Subcutaneous adipose tissue (tissue), 4 donors: ENCODE data around the gene CDON. TPM values are rescaled to one million over a fixed set of nuclear protein-coding genes. Genes with fewer than 3 reads are reported as not detected.

Experiments
- total RNA-seq, 4 donors: library from RNA; depleted of rRNA; stranded (reverse); fragments of >200 nt; gene quantifications; one replicate each; pipeline ENCODE4 v1.1.0, GENCODE V29; 2016
- TF ChIP-seq, protein P1 (sequence below): fragments of 450-650 bp; IDR thresholded peaks from one replicate; pipeline ENCODE4 v1.5.1; 2016; ENCODE audit warnings: low read depth, mild to moderate bottlenecking, control low read depth, antibody characterized with exemption, moderate library complexity

The CDON gene
- total RNA-seq, 4 donors from 2014 or later, result 16.7 to 30.0 (median 20.3) TPM

DNA sequence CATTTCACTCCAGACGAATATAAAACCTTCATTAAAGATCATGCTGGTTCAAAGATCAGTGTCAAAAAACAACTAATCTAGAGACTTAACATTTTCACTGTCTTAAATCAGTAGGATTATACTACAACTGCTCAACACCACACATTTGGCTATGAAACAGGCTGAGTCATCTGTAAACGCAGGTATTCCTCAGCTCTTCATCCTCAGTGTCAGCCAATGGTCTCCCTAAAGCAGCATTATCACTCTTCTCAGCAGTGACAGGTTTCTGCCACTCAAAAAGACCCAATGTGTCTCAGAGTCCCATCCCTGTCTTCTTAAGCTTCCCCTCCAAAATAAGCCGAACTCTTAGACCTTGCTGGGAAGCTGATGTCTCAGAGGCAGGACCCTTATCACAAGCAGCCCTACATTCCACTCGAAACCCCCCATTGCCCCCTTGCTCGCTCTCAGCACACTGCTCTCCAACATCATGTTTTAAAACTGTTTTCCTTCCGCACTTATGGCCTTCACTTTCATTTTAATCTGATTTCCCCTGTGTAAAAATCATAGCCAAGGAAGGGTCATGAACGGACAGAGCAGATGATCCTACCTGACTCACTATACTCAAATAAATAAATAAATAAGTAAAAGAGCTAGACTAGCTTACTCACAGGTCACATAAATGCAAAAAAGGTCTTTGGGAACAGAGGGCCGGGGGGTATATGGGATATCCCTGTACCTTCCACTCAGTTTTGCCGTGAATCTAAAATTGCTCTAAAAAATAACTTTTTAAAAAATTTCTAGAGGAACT lies 23.0 kb downstream of the CDON start:
- TF ChIP-seq, protein P1, sequence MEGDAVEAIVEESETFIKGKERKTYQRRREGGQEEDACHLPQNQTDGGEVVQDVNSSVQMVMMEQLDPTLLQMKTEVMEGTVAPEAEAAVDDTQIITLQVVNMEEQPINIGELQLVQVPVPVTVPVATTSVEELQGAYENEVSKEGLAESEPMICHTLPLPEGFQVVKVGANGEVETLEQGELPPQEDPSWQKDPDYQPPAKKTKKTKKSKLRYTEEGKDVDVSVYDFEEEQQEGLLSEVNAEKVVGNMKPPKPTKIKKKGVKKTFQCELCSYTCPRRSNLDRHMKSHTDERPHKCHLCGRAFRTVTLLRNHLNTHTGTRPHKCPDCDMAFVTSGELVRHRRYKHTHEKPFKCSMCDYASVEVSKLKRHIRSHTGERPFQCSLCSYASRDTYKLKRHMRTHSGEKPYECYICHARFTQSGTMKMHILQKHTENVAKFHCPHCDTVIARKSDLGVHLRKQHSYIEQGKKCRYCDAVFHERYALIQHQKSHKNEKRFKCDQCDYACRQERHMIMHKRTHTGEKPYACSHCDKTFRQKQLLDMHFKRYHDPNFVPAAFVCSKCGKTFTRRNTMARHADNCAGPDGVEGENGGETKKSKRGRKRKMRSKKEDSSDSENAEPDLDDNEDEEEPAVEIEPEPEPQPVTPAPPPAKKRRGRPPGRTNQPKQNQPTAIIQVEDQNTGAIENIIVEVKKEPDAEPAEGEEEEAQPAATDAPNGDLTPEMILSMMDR, result no peak

DNA sequence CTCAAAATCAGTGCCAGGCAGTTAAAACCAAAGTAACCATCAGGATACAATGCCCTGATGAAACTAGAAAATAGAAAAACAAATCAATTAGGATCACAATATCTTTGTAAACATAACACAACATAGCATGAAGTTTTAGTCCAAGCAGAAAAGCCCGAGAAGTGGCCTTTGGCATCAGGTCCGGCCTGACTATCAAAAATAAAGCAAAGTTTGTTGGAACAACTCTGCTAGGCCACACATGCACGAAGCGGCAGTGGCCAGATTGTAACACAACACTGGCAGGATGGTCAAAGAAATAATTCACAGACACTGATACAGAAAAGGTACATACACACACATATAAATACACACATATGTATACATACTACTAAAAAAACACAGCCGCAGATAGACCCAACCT lies 26.9 kb downstream of the CDON start:
- TF ChIP-seq, protein P1, result no peak

DNA sequence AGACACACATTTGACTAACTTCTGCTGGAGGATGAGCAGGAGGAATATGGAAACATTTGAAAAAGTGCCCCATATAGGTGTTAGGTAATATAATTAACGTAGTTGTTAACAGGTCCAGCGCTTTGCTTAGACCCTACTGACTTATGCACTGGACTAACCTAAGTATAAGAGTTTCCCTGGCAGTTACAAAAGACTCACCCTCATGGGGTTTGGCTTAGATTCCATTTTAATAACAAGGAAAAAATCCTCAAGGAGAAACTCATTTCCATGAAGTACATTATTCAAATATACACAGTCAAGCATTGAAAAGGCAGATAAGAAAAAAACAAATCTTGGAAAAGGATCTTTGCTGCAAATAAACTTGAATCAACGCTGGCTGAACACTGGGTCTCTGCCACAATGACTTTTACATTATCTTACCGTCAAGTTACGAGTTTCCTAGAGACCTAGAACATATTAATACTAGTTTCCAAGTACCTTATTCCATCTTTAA lies 27.7 kb downstream of the CDON start:
- TF ChIP-seq, protein P1, result no peak

DNA sequence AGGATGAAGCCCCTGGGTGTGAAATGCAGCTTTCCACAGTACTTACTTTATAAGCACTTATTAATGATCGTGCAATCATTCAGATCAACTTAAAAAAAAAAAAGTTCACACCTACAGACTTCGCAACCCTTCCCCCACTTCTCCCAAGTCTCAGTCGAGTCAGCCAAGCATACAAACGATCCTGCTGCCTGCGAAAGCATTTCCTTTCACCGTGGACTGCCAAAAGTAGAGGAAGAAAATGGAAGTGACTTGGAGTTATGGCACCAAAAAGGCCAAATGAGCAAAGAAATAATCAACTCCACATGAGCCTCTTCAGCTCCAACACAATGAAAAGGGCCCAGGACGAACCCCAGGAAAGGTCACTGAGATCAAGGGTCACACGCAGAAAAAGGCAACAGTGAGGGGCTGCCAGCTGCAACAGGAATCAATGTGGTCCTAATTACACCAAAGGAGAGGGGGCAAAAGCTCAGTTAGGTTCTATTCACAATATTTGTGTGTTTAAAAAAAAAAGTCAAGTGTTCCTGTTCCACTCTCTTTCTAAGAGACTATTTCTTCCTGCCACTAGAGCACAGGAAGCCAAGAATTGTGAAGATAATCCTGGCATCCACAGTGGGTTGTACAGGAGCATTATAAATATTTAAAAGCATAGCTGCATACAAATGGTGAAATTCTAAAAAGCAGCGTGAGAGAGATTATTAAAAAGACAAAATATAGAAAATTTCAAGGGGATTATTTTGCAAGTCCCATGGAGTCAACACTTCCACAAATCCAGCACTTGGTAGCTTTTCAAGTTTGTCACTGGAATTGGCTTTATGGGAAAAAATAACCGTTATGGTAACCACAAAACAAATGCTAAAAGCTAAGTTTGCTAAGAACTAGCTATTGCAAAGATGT lies 28.4 kb downstream of the CDON start:
- TF ChIP-seq, protein P1, result no peak

DNA sequence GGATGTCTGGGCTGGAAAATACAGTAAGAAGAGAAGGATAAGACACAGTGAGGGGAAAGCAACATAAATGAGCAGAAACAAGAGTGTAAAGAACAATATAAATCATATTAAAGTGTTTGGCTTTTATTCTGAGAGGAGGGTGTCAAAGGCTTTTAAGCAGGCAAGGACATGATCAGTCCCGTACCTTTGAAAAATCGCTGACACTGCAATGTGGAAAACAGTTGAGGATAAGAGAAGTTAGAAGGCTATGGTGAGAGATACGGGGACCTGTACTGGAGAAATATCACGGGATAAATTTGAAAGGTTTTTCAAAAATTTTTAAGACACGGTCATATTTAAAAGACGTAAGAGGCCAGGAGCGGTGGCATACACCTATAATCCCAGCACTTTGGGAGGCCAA lies 30.3 kb downstream of the CDON start:
- TF ChIP-seq, protein P1, result no peak

DNA sequence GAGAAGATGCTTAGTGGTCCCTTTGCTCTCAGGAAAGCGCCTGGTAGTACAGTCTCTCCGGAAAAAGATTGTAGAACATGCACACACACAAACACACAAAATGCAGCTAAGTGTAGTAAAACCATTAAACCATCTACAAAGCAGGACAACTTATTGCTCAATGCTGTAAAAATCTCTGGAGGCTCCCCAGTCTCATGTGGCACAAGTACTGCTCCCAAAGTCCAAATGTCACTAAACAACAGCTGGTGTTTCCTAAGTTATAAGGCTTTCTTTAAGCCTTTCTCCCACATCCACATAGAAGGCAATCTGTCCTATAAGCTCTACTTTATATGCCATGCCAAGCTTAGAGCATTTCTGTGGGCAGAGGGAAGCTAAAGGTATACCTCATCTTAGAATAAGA lies 32.9 kb downstream of the CDON start:
- TF ChIP-seq, protein P1, result no peak

DNA sequence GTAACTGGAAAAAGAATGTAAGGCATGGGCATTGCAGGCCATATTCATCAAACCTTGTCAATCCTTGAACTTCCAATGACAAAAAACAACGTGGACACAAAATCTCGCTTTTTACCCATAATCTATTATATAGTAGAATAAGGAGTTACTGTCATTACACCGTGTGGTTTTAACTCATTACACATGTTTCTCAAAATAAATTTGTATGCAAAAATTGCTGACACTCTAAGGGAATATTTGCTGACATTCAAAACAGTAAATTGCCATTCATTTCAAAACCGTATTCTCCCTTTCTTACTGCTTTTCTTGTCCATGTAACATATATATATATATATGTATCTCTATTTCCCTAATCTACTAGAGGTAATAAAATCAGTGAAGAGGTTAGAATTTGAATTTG lies 33.4 kb downstream of the CDON start:
- TF ChIP-seq, protein P1, result no peak
